ENCODE results near the gene SMYD3.

SMYD3 gene

DNA sequence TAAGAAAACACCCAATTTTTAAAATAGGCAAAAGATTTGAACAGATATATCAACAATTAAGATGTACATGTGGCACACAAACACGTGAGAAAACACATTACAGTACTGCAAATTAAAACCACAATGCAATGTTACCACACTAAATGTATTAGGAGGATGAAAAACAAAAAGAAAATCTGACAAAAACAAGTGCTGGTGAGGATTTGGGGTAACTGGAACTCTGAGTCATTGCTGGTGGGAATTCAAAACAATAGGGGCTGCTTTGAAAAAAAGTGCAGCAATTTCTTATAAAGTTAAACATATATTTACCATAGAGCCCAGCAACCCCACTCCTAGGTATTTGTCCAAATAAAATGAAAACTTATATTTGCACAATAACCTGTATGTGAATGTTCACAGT, 614.1 kb downstream of the SMYD3 start:
- no peak for DNase-seq (ENCODE audit: extremely low read depth, insufficient read length)

DNA sequence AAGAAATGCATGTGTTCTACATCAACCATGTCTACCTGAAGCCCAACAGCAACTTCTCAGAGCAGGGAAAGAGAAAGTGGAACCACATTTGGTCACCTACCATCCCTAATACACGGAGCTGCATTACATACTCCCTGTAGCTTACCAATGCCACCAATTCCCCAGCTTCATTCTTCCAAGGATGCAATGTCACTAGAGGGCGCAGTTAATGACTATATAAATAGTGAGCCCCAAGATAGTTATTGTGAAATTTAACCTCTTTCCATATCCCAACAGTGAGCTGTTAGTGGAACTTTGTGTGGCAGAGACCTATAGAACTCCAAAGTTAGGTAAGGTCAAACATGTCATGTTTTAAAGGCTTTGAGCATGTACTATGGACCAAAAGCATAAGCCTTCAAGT, 618.3 kb downstream of the SMYD3 start:
- Histone ChIP-seq H3K4me3 (replicated peaks; ENCODE audit: low read depth, low read length) (no peak overlapping the region), H3K27me3 (replicated peaks; ENCODE audit: control insufficient read depth, insufficient read depth, low read length) (no peaks in the 10 kb centered on the region), H3K36me3 (ENCODE audit: control insufficient read depth, insufficient read depth, low read length) (no peaks in the 10 kb centered on the region)
- no peak for DNase-seq (ENCODE audit: extremely low read depth, insufficient read length)
- TF ChIP-seq, protein P1, sequence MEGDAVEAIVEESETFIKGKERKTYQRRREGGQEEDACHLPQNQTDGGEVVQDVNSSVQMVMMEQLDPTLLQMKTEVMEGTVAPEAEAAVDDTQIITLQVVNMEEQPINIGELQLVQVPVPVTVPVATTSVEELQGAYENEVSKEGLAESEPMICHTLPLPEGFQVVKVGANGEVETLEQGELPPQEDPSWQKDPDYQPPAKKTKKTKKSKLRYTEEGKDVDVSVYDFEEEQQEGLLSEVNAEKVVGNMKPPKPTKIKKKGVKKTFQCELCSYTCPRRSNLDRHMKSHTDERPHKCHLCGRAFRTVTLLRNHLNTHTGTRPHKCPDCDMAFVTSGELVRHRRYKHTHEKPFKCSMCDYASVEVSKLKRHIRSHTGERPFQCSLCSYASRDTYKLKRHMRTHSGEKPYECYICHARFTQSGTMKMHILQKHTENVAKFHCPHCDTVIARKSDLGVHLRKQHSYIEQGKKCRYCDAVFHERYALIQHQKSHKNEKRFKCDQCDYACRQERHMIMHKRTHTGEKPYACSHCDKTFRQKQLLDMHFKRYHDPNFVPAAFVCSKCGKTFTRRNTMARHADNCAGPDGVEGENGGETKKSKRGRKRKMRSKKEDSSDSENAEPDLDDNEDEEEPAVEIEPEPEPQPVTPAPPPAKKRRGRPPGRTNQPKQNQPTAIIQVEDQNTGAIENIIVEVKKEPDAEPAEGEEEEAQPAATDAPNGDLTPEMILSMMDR (IDR thresholded peaks at IDR 0.05; ENCODE audit: insufficient read depth, low read length, poor library complexity, severe bottlenecking), result peak; percentile 56

More for the DNA sequence above, 614.1 kb downstream of the SMYD3 start:
- H3K36me3 ChIP-seq (ENCODE audit: control insufficient read depth, insufficient read depth, low read length), result no peaks in the 10 kb centered on the region
- TF ChIP-seq, protein P1 (IDR thresholded peaks at IDR 0.05; ENCODE audit: insufficient read depth, low read length, poor library complexity, severe bottlenecking), result no peak
- H3K27me3 ChIP-seq (replicated peaks; ENCODE audit: control insufficient read depth, insufficient read depth, low read length), result no peaks in the 10 kb centered on the region
- H3K4me3 ChIP-seq (replicated peaks; ENCODE audit: low read depth, low read length), result no peak overlapping the region

DNA sequence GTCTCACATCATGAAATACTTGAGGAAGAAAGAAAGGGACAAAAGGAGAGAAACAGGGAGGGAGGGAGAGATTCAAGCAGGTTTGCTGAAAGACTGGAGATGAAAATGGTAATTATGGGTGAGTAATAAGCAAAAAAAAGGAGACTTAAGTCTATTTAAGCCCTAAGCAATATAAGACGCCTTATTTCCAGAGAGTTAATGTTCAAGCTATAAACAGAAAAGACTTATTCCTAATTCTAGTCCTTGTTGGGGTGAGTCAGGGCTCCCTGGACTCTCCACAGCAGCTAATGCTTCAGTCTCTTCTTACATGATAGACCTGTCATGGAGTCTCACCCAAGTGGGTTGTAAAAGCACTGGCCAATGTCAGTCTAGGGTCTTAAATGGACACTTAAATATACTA, 619.2 kb downstream of the SMYD3 start:
- no peaks in the 10 kb centered on the region for H3K36me3 ChIP-seq (ENCODE audit: control insufficient read depth, insufficient read depth, low read length)
- no peak overlapping the region for H3K4me3 ChIP-seq (replicated peaks; ENCODE audit: low read depth, low read length)
- TF ChIP-seq, protein P1 (IDR thresholded peaks at IDR 0.05; ENCODE audit: insufficient read depth, low read length, poor library complexity, severe bottlenecking), result no peak
- DNase-seq (ENCODE audit: extremely low read depth, insufficient read length), result no peak
- no peaks in the 10 kb centered on the region for H3K27me3 ChIP-seq (replicated peaks; ENCODE audit: control insufficient read depth, insufficient read depth, low read length)

GRCh38 chr1:245881767-245882391, 625.2 kb downstream of the SMYD3 start:
- DNase-seq (ENCODE audit: extremely low read depth, insufficient read length), result no peak
- Histone ChIP-seq H3K36me3 (ENCODE audit: control insufficient read depth, insufficient read depth, low read length) (no peaks in the 10 kb centered on the region), H3K27me3 (replicated peaks; ENCODE audit: control insufficient read depth, insufficient read depth, low read length) (no peaks in the 10 kb centered on the region), H3K4me3 (replicated peaks; ENCODE audit: low read depth, low read length) (no peak overlapping the region)
- TF ChIP-seq, protein P1 (IDR thresholded peaks at IDR 0.05; ENCODE audit: insufficient read depth, low read length, poor library complexity, severe bottlenecking), result no peak

DNA sequence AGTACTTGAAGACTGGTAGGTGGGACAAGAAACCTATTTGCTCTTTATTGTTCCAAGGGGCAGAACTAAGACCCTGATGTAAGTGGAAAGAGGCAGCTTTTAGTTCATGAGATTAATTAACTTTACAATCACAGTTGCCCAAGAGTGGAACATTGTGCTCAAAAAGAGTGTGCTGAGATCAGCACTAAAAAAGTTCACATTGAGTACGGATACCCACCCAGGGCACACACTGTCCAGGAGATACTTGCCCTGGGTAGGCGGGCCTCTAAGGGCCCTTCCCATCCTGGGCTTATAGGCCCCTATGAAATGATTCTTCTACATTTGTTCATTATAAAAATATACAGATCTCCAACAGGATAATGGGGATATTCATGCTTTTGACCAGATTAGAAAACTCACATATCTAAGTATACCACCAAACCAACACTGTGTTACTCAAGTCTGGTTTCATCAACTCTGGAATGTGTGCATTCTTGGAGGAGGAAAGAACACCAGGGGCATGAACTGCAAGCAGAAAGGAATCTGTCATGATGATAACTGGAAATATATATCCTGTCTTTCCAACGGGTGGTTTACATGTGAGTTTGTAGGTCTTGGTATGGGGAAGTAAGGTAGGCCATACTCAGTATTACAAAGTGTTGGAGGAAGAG, 626.2 kb downstream of the SMYD3 start:
- Histone ChIP-seq H3K4me3 (replicated peaks; ENCODE audit: low read depth, low read length) (no peak overlapping the region), H3K36me3 (ENCODE audit: control insufficient read depth, insufficient read depth, low read length) (no peaks in the 10 kb centered on the region), H3K27me3 (replicated peaks; ENCODE audit: control insufficient read depth, insufficient read depth, low read length) (no peaks in the 10 kb centered on the region)
- TF ChIP-seq, protein P1 (IDR thresholded peaks at IDR 0.05; ENCODE audit: insufficient read depth, low read length, poor library complexity, severe bottlenecking), result no peak
- no peak for DNase-seq (ENCODE audit: extremely low read depth, insufficient read length)

All from GM06990 (cell line).